GM12872 (cell line): ENCODE data around the gene OR56A4.
A peak's percentile ranks its signal among the peaks of the same experiment; 100 is the strongest.

Source experiments
- CTCF ChIP-seq: IDR thresholded peaks from 3 replicates; pipeline ENCODE4 v1.5.1; 2011; ENCODE audit warnings: low read depth, mild to moderate bottlenecking, low read length, moderate library complexity; ENCODE audit not compliant: insufficient read depth

The OR56A4 gene

GRCh38 chr11:6022956-6023355 is 16.2 kb upstream of the OR56A4 start:
- TF ChIP-seq CTCF, result peak; percentile 52

- no peak for TF ChIP-seq CTCF
These were observed 6.3 kb upstream of the OR56A4 start for GRCh38 chr11:6013042-6013441.

- no peak for TF ChIP-seq CTCF
These were observed 5.4 kb upstream of the OR56A4 start for GRCh38 chr11:6012035-6012668.

GRCh38 chr11:6006395-6006794 is 351 bp downstream of the OR56A4 start:
- TF ChIP-seq CTCF, result no peak

- TF ChIP-seq CTCF, result no peak
These were observed 4.5 kb downstream of the OR56A4 start for GRCh38 chr11:6002202-6002699.

- TF ChIP-seq CTCF, result no peak
These were observed 12.0 kb downstream of the OR56A4 start for GRCh38 chr11:5994791-5995190.

- peak; percentile 65; the same call in 2 of the 3 replicates for TF ChIP-seq CTCF
These were observed 14.0 kb downstream of the OR56A4 start for GRCh38 chr11:5992604-5993251.
